ENCODE measurements around the gene TIMM29. TPM values are rescaled to one million over a fixed set of nuclear protein-coding genes. Genes with fewer than 3 reads are reported as not detected.

Gene TIMM29
- total RNA-seq (2014; rRNA removed; shearing (Covaris generic)) = 37.6 and 57.5 TPM in 2 replicates
- polyA plus RNA-seq (2016; fragmentation: Nextera tagmentation; extraction: Ambion mirVana) = 20.3 and 20.8 TPM in 2 replicates

DNA sequence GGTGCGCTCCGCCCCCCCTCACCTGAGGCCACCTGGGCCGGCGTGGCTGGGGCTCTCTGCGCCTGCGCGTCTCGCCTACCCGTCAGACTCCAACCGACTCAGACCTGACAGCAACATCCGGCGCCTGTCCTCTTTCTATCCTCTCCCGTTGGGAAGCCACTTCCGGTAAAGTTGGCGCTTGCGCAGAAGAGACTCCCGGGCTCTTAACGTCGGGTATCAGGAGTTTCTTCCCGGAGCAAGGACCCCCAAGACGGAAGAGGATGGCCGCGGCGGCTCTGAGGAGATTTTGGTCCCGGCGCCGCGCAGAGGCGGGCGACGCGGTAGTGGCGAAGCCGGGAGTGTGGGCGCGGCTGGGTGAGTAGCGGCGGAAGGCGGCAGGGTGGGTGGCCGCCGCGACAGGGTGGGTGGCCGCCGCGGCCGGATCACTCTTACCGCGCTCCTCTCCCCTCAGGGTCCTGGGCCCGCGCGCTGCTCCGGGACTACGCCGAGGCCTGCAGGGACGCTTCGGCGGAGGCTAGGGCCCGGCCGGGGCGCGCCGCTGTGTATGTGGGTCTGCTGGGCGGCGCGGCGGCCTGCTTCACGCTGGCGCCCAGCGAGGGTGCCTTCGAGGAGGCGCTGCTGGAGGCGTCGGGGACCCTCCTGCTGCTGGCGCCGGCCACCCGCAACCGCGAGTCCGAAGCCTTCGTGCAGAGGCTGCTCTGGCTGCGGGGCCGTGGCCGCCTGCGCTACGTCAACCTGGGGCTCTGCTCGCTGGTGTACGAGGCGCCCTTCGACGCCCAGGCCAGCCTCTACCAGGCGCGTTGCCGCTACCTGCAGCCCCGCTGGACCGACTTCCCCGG lies at the start of gene TIMM29, which contains the start of gene YIPF2:
Gene TIMM29 (plus strand): TSS at position 249 of the 839 bp plus-strand sequence. CDS start 12 bp downstream, at position 261.
Gene YIPF2 (minus strand): TSS at position 77 of the 839 bp plus-strand sequence. CDS start 229 bp downstream, outside the sequence.
- no peaks in the 10 kb centered on the region for H3K27me3 ChIP-seq (replicated peaks; ENCODE audit: insufficient read depth)
- peak within 1 kb of the TSS; percentile 93 for H3K9ac ChIP-seq
- H3K9me3 ChIP-seq (ENCODE audit: low read depth) = no peaks in the 10 kb centered on the region
- H3K4me2 ChIP-seq (ENCODE audit: unreplicated experiment) = peak within 1 kb of the TSS; percentile 89
- H3F3A ChIP-seq (ENCODE audit: insufficient read depth) = no peaks in the 10 kb centered on the region
- peaks cover 7% of the 10 kb centered on the region; the same call in 1 of the 2 replicates for H3K36me3 ChIP-seq (ENCODE audit: low read depth)
- H3K4me1 ChIP-seq (ENCODE audit: insufficient read depth) = peaks cover 5% of the 10 kb centered on the region; the same call in 1 of the 2 replicates
- in situ Hi-C loops (cut with MboI) = no loop called here
- peaks cover 75% of the 10 kb centered on the region for H3K79me2 ChIP-seq (ENCODE audit: insufficient read depth)
- WGBS, 2 experiments (ENCODE audit: low coverage in 1 of 2, low lambda C conversion rate in 2 of 2, missing lambda C conversion rate in 2 of 2) = 1 to 2% methylated on average over 57 to 64 of the region's 96 CpGs
- peak within 1 kb of the TSS; percentile 88 for H3K4me3 ChIP-seq
- H2AFZ ChIP-seq = peak within 1 kb of the TSS; percentile 85
- no peaks in the 10 kb centered on the region for H4K20me1 ChIP-seq (ENCODE audit: insufficient read depth)
- DNase-seq = peak; percentile 99
- H3K9me2 ChIP-seq (ENCODE audit: insufficient read depth) = no peaks in the 10 kb centered on the region
- peak within 1 kb of the TSS; percentile 50 for H3K27ac ChIP-seq
- no peak for TF ChIP-seq EZH2phosphoT487 (IDR thresholded peaks at IDR 0.05; ENCODE audit: insufficient read depth, low read depth)
- no peak for TF ChIP-seq EZH2 (IDR thresholded peaks at IDR 0.05; ENCODE audit: insufficient read depth, poor library complexity, severe bottlenecking)

DNA sequence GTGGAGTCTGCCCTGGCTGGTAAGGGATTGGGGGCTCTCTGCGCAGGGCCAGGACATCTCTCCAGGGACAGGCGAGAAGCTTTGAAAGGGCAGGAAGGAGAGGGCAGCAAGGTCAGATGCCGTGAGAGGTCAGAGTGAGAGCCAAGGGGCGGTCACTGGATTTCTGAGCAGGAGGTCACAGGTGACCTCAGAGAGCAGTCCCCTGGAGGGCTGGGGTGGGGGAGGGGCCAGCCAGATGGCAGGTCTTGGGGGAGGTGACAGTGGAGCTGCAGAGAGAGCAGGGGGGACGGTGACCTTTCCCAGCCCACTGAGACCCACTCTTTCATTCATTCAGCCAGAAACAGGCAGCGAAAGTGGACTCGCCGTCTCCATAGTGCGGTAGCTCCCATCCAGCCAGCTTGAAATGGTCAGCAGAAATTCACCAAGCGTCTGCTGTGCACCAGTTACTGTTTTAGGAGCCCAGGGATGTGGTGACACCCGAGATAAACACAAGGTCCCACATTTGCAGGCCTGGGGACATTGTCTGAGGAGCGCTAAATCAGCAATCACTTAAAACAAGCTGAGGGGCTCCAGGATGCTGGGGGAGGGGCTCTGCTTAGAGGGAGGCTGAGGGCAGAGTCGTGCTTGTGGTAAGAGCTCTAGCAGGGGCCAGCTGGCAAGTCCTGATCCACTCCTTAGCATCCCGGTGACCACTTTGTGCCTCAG lies 47.1 kb upstream of the TIMM29 start:
- Histone ChIP-seq H4K20me1 (ENCODE audit: insufficient read depth) (no peaks in the 10 kb centered on the region), H3F3A (ENCODE audit: insufficient read depth) (no peaks in the 10 kb centered on the region; the same call in 1 of the 2 replicates), H3K9me2 (ENCODE audit: insufficient read depth) (no peaks in the 10 kb centered on the region), H3K4me2 (ENCODE audit: unreplicated experiment) (no peak overlapping the region), H3K9me3 (ENCODE audit: low read depth) (no peaks in the 10 kb centered on the region), H3K79me2 (ENCODE audit: insufficient read depth) (peaks cover 100% of the 10 kb centered on the region), H3K9ac (no peak overlapping the region), H2AFZ (no peak overlapping the region), H3K27me3 (replicated peaks; ENCODE audit: insufficient read depth) (no peaks in the 10 kb centered on the region), H3K4me3 (no peak overlapping the region), H3K36me3 (ENCODE audit: low read depth) (no peaks in the 10 kb centered on the region), H3K4me1 (ENCODE audit: insufficient read depth) (peaks cover 18% of the 10 kb centered on the region), H3K27ac (no peak overlapping the region)
- 73 to 75% methylated on average over 14 of the region's 14 CpGs for WGBS, 2 experiments (ENCODE audit: low coverage in 1 of 2, low lambda C conversion rate in 2 of 2, missing lambda C conversion rate in 2 of 2)
- in situ Hi-C loops (cut with MboI) = no loop called here
- no peak for DNase-seq
- TF ChIP-seq EZH2phosphoT487 (IDR thresholded peaks at IDR 0.05; ENCODE audit: insufficient read depth, low read depth) = no peak
- no peak for TF ChIP-seq EZH2 (IDR thresholded peaks at IDR 0.05; ENCODE audit: insufficient read depth, poor library complexity, severe bottlenecking)

GRCh38 chr19:10882108-10882457 lies 46.5 kb upstream of the TIMM29 start:
- H3K4me2 ChIP-seq (ENCODE audit: unreplicated experiment) = no peak overlapping the region
- 76 to 78% methylated on average over 9 of the region's 9 CpGs for WGBS, 2 experiments (ENCODE audit: low coverage in 1 of 2, low lambda C conversion rate in 2 of 2, missing lambda C conversion rate in 2 of 2)
- no peaks in the 10 kb centered on the region for H3K36me3 ChIP-seq (ENCODE audit: low read depth)
- no peaks in the 10 kb centered on the region; the same call in 1 of the 2 replicates for H3F3A ChIP-seq (ENCODE audit: insufficient read depth)
- H3K79me2 ChIP-seq (ENCODE audit: insufficient read depth) = peaks cover 100% of the 10 kb centered on the region
- H4K20me1 ChIP-seq (ENCODE audit: insufficient read depth) = no peaks in the 10 kb centered on the region
- no peak overlapping the region for H3K4me3 ChIP-seq
- DNase-seq = no peak
- H3K27ac ChIP-seq = no peak overlapping the region
- no peaks in the 10 kb centered on the region for H3K27me3 ChIP-seq (replicated peaks; ENCODE audit: insufficient read depth)
- H3K4me1 ChIP-seq (ENCODE audit: insufficient read depth) = peaks cover 18% of the 10 kb centered on the region
- in situ Hi-C loops (cut with MboI) = no loop called here
- no peak overlapping the region for H2AFZ ChIP-seq
- H3K9me3 ChIP-seq (ENCODE audit: low read depth) = no peaks in the 10 kb centered on the region
- H3K9me2 ChIP-seq (ENCODE audit: insufficient read depth) = no peaks in the 10 kb centered on the region
- H3K9ac ChIP-seq = no peak overlapping the region
- TF ChIP-seq EZH2 (IDR thresholded peaks at IDR 0.05; ENCODE audit: insufficient read depth, poor library complexity, severe bottlenecking) = no peak

GRCh38 chr19:10884274-10884673 lies 44.3 kb upstream of the TIMM29 start:
- H2AFZ ChIP-seq = no peak overlapping the region
- no peaks in the 10 kb centered on the region for H3K27me3 ChIP-seq (replicated peaks; ENCODE audit: insufficient read depth)
- H3F3A ChIP-seq (ENCODE audit: insufficient read depth) = no peaks in the 10 kb centered on the region; the same call in 1 of the 2 replicates
- TF ChIP-seq EZH2 (IDR thresholded peaks at IDR 0.05; ENCODE audit: insufficient read depth, poor library complexity, severe bottlenecking) = no peak
- no peak for TF ChIP-seq EZH2phosphoT487 (IDR thresholded peaks at IDR 0.05; ENCODE audit: insufficient read depth, low read depth)
- H3K9ac ChIP-seq = peak overlapping the region; percentile 40
- H3K4me2 ChIP-seq (ENCODE audit: unreplicated experiment) = peak overlapping the region; percentile 16
- no peaks in the 10 kb centered on the region for H3K9me3 ChIP-seq (ENCODE audit: low read depth)
- no peaks in the 10 kb centered on the region for H3K9me2 ChIP-seq (ENCODE audit: insufficient read depth)
- H3K79me2 ChIP-seq (ENCODE audit: insufficient read depth) = peaks cover 100% of the 10 kb centered on the region
- H3K4me3 ChIP-seq = no peak overlapping the region
- in situ Hi-C loops (cut with MboI) = no loop called here
- H4K20me1 ChIP-seq (ENCODE audit: insufficient read depth) = no peaks in the 10 kb centered on the region
- peaks cover 23% of the 10 kb centered on the region for H3K4me1 ChIP-seq (ENCODE audit: insufficient read depth)
- no peaks in the 10 kb centered on the region for H3K36me3 ChIP-seq (ENCODE audit: low read depth)
- H3K27ac ChIP-seq = peak overlapping the region; percentile 66
- peak; percentile 87 for DNase-seq
- WGBS, 2 experiments (ENCODE audit: low coverage in 1 of 2, low lambda C conversion rate in 2 of 2, missing lambda C conversion rate in 2 of 2) = 64 to 70% methylated on average over 2 of the region's 2 CpGs

Data from GM23248 (cell line).